ENCODE measurements around the gene VTN.

The VTN gene, protein sequence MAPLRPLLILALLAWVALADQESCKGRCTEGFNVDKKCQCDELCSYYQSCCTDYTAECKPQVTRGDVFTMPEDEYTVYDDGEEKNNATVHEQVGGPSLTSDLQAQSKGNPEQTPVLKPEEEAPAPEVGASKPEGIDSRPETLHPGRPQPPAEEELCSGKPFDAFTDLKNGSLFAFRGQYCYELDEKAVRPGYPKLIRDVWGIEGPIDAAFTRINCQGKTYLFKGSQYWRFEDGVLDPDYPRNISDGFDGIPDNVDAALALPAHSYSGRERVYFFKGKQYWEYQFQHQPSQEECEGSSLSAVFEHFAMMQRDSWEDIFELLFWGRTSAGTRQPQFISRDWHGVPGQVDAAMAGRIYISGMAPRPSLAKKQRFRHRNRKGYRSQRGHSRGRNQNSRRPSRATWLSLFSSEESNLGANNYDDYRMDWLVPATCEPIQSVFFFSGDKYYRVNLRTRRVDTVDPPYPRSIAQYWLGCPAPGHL

DNA sequence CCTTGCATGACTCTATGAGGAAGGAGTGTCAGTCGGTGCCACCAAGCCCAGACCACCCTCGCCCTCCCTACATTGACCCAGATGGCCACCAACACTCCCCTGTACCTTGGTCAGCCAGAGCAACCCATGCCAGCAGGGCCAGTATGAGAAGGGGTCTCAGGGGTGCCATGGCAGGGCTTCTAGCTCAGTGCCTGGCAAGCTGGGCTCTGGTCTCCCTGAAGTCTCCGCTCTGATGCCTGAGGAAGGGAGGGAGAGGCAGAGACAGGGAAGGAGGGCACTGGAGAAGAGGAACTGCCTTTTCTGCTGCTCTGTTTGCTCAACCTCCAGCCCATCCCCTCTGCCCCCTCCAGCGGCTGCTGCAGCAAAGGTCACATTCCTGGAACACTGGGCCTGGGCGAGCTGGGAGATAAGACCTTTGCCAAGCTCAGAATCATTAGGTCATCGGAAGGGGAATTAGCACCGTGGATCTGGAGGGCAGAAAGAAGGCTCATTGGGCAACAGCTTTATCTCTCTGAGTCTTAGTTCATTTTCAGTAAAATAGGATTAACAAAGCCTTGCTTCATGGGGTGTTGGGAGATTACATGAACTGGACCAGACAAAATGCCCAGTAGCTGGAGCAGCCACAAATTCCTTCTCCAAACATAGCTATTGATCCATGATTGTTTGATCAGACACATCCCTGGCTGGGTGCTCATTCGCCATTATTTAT is at the start of gene VTN:
Gene VTN (minus strand): TSS at position 273 of the 709 bp plus-strand sequence. CDS start 104 bp downstream, at position 169.
- DNase-seq (ENCODE audit: low read depth, low spot score) = peak; percentile 28

DNA sequence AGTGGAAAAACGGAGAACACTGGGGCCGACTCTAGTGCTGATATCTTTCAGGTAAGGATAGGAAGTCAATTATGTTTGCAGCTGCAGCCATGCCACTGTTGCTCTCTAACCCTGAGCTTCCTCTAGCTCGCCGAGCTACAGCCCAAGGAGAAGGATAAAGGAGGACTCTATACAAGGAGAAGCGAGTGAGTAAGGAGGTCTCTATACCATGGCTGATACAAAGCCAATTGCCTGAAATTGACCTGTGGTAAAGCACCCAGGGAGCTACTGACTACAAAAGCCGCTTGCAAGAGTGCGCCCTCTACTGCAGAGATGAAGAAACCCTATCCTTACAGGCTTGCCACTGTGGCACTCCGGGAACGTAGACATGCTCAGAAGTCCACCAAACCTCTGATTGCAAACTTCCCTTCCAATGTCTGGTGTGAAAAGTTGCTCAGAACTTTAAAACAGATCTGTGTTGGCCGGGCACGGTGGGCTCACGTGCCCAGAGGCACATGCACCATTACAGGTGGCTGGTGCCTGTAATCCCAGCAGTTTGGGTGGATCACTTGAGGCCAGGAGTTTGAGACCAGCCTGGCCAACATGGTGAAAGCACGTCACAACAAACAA is 46.7 kb upstream of the VTN start:
- DNase-seq (ENCODE audit: low read depth, low spot score) = peak; percentile 67

DNA sequence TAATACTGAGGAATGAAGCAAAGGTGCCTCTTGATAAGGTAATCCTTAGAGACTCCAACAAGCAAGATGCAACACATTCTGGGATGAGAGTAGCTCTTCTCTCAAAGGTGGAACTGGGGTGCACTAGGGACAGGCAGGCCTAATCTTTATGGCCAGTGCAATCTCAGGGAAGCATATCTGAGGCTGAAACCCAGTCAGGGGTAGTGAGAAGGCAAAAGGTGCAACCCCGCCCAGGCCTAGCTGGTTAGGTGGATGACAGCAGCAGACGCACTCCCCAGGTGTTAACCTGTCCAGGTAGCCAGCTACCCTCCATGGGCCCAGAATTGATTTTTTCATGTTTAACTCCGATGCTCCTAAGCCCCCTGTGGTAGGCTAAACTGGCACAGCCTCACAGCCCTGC is 45.8 kb upstream of the VTN start:
- DNase-seq (ENCODE audit: low read depth, low spot score) = no peak

DNA sequence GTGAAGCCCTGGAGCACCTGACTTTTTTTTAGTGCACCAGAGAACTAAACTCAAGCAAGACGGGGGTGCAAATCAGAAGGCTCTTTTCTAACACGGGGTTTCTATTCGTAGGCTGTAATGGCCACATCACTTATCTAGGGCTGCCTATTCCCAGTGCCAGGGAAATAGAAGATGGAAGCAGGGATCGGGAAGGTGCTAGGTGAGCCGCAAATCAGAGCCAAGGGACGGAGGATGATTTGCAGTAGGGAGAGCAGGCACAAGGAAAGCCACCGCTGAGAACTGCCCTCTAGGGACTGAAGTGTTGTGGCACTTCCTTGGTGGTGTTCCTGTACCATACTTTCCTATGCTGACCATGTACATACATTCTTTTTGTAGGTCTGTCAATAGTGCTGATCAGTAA is 43.7 kb upstream of the VTN start:
- DNase-seq (ENCODE audit: low read depth, low spot score) = no peak

DNA sequence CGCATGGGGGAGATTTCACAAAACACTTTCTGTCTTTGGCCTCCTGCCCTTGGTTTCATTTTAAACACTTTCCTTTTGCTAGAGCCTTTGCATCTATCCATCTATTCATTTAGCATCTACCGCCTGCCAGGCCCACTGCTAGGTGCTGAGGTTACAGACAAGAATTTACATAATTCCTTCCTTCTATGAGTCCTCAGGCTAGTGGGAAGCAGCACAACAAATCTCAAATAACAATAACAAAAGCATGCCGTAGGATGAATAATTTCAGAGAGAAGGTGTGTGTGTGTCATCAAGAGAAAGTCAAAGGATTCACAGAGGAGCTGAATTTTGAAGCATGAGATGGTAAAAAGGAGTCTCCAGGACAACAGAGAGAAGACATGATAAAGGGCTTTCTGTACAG is 42.0 kb upstream of the VTN start:
- DNase-seq (ENCODE audit: low read depth, low spot score) = no peak

DNA sequence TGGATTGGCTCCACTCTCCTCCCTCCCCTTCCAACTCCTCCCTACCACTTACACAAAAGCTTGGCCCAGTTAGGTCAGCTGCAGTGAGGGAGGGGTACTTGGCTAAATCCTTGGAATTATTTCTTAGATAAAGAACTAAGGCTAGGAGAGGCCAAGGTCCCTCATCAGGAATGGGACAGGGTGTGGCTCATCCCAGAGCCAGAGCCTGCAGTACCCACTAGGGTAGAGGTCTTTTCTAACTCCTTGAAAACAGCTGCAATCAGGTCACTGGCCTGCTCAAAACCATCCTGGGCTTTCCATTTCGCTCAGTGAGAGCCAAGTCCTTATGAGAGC is 37.8 kb upstream of the VTN start:
- no peak for DNase-seq (ENCODE audit: low read depth, low spot score)

DNA sequence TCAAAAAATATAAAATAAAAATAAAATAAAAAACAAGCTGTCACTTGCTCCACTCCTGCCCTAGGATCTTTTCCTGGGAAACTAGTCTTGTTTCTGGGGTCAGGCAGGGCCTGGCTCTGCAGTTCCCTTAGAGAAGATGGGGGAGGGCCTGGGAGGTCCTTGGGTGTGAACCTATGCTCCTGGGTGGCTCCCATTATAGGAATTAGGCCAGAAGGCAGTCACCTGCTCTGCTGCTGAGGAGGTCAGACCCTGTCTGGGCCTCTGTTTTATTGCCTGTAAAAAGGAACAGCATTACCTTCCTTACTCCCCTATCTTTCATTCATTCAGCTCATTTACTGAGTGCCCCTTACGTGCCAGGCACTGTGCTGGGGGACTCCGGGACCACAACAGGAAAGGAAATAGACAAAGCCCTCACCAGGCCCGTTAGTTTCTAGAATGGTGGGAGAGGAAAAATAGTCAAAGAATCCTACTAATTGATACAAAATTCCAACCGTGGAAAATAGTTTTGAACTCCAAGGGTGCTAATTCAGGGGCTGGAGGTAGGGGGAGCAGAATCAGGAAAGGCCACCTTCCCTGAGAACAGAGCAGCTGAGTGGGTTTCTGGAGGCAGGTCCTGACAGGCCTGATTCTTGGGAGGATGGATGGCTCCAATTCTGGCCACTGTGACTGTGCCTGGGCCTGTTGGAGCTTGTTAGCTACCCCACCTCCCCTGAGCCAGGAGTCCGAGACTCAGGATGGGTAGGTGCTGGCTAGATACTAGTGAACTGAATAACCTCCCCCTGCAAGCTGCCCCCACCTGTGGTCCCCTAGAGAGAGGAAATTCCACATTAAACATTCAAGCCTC is 37.2 kb upstream of the VTN start:
- DNase-seq (ENCODE audit: low read depth, low spot score) = no peak

DNA sequence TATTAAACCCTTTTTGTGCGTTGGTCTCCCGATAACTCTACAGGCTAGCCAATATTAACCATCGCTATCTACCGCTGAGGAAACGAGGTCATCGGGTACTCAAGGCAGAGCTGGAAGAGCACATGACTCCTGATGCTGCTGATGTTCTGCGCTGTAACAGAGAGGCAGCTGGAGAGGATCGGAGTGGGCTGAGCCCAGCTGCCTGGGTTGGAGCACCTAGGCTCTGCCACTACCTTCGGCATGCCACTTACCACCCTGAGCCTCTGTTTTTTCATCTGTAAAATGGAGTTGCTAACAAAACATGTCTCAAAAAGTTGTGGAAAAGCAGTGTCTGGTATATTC is 36.3 kb upstream of the VTN start:
- no peak for DNase-seq (ENCODE audit: low read depth, low spot score)

DNA sequence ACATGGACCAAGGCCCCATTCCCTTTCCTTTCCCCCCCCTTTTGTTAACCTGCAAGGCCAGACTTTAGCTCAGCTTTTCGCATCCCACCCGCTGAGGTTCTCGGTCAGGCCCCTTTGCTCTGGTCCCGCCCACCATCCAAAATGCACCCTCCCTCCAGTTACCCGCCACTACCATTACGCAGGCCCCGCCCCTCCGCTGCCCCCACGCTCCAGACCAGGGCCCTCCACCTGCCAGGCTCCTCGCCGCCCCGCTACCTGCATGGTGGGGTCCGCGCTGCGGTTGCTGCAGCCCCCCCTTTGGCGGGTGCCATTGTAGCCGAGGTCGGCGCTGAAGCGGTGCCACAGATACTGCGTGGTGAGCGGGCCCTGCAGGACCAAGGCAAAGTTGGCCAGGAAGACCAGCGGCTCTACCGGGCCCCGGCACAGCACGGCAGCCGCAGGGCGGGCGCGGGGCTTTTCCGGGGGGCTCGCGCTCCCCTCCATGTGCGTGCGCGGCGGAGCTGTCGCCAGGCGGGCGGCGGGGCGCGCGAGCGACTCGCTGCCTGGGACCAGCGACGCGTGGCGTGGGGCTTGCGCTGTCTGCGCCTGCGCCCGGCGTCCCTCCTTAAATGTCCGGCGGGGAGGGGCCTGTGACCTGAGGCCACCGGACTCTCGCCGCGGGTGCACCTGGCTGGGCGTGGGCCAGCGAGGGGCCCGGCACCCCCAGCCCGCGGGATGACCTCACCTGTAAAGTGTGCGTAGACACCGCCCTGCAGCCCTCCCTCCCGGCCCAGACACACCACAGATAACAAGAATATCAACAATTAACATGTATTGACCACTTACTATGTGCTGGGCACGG is 35.7 kb upstream of the VTN start, which contains the start of gene SLC46A1:
Gene SLC46A1 (minus strand): TSS at position 581 of the 841 bp plus-strand sequence. CDS start 98 bp downstream, at position 483.
- peak; percentile 53 for DNase-seq (ENCODE audit: low read depth, low spot score)

DNA sequence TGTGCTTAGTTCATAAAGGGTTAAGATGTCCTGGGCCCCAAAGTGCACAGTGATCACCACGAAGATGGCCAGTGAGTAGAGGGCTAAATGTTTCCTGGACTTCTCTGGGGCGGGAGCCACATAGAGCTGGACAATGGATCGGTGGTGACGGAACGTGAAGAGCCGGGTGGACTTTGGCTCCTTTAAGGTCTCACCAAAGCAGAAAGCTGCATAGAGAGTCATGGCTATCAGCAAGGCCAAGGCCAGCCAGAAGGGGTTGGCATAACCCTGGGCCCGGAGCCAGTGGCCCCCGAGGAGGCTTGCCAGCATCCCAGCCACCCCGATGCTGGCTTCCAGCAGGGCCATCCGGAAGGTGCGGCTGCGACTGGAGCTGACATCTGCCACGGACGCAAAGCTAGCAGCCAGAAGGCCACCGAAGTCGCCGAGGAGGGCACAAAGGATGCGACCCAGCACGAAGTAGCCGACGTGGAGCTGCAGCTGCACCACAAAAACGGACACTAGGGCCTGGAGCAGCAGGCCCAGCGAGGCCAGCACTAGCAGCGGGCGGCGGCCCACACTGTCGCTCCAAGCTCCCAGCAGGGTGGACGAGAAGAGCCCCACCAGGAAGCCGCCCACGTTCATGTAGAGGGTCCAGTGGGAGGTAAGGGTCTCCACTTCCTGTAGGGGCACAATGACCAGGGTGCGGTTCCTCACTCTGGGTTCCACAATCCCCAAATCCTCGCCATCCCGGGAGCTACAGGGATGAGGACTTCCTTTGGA is 34.9 kb upstream of the VTN start:
- DNase-seq (ENCODE audit: low read depth, low spot score) = no peak

DNA sequence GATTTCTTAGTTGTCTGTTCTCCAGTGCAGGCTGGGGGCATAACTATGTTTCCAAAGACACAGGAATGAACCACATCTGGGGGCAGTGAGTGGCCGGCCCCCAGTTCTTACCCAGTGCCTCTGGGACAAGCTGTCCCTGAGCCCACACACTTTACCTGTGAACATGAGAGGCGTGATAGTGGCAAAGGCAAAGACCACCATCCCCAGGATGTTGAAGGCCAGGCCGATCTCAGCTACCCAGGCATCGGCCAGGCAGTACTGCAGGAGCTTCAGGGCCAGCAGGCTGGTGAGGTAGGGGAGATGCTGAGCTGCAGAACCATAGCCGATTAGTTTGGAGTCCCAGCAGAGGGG is 34.3 kb upstream of the VTN start:
- DNase-seq (ENCODE audit: low read depth, low spot score) = no peak

DNA sequence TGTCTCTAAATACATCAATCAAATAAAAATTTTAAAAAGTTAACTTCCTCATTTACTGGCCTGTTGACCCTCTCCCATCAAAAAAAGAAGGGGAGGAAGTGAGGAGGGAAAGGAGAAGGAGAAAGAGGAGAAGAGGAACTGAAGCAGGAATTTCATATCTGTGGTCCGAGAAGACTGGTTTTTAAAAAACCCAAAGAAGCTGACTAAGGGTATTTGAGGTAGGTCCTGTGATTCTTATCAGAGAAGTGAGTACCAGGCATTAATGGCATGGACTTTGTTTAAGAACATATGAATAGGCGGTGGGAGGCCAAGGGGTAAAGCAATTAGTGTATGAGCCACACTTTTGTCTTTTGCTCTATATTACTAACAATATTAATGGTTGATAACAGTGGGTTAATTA is 33.9 kb upstream of the VTN start:
- DNase-seq (ENCODE audit: low read depth, low spot score) = no peak

DNA sequence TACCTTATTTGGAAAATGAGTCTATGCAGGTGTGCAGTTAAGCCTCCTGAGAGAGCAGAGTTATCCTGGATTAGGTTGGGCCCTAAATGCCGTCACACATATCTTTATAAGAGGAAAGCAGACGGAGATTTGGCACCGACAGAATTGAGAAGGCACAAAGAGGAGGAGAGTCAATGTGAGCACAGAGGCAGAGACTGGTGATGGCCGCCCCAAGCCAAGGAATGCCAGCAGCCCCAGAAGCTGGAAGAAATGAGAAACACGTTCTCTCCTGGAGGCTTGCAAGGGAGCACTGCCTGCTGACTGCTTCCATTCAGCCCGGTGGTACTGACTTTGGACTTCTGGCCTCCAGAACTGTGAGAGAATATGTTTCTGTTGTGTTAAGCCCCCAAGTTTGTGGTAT is 32.7 kb upstream of the VTN start:
- no peak for DNase-seq (ENCODE audit: low read depth, low spot score)

DNA sequence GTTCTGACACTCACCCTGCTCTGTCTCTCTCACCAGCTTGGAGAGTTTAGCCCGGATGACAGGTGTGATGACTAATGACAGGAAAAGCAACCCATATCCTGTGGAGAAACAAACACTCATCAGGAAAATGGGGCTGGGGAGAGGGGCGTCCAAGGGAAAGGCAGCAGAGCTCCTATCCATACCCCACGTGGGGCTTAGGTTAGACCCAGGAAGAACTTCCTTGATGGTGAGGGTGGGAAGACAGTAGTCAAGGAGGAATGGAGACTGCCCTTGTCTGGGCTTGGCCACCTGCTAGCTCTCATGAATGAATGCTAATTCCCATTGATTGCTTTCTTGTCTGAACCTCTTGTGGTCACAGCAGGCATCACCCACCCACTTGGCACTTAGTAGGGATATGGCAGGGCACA is 32.1 kb upstream of the VTN start:
- DNase-seq (ENCODE audit: low read depth, low spot score) = no peak

DNA sequence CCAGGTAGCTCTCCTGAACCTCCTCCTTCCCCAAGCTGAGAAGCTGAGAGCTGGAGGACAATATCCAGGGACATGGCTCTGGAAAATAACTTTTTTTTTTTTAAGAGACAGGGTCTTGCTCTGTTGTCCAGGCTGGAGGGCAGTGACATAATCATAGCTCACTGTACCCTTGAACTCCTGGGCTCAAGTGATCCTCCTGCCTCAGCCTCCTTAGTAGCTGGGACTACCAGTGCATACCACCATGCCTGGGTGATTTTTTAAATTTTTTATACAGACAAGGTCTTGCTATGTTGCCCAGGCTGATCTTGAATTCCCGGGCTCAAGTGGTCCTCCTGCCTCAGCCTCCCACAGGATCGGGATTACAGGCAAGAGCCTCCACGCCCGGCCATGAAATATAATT is 29.7 kb upstream of the VTN start:
- no peak for DNase-seq (ENCODE audit: low read depth, low spot score)

DNA sequence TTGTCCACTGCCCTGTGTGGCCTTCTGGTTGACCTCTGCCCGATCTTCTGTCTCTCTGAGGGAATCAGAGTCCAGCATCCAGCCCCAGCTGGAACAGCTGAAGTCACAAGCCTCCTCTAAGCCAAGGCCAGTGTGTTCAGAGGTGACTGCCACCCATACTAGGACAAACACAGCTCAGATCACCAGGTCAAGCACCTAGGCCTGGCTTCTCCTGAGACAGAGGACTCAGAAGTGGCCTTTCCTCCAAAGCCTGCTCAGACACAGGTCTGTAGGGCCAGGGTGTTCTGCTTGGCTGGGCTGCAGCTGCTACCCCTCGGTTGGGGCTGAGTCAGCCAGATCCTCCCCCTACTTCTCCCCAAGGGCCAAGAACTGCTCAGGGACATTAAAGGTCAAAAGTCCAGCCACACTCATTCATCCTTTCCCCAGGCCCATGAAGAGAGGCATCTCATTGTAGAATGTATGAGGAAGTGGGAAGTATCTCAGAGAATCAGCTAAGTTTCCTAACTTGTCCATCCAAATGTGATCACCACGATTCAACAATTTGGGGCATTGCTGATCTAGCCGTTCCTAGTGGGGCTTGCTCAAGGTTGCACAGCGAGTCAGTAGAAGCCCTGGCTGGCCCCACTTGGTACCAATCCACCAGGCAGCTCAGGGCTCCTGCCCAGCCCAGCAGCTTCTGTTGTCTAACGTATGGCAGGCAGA is 28.3 kb upstream of the VTN start:
- no peak for DNase-seq (ENCODE audit: low read depth, low spot score)

DNA sequence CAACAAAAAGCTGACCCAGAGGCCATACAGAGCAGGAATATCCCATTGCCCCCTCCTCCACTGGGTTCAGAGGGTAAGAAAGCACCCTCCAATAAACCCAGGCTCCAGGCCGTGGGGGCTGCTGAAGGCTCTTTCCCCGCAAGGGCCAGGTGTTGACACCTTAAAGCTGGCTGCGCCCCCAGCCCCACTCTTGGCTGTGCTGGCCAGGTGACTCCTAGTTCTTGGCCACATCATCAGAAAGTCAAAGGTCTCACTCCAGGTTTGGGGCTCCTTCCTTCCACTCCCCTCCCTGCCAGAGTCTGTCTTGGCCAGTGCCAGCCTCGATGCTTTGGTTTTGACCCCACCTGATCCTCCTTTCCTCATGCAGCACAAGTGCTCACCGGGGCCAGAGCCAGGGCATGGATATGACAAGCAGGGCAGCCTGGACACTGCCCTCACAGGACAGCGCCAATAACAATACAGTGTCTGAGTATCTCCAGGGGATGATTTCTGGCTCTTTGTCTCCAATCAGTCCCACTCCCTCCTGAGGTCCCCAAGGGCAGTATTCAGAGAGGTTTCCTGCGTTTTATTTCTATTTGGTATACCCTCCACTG is 27.7 kb upstream of the VTN start:
- DNase-seq (ENCODE audit: low read depth, low spot score) = no peak

DNA sequence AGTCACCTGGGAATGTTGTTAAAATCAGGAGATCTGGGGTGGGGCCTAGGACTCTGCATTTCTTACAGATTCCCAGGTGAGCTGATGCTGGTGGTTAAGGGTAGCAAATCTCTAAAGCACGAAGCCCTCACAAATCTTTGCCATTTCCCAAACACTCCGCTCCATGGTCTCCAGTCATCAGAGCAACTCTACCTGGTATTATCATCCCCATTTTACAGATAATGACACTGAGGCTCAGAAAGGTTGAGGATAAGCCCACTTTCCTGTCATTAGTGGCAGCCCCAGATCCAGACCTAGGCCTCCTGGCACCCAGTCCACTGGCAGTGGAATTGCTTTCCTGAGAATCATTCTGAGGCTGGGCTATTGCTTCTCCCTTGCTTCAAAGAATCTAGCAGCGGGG is 27.2 kb upstream of the VTN start:
- DNase-seq (ENCODE audit: low read depth, low spot score) = no peak

DNA sequence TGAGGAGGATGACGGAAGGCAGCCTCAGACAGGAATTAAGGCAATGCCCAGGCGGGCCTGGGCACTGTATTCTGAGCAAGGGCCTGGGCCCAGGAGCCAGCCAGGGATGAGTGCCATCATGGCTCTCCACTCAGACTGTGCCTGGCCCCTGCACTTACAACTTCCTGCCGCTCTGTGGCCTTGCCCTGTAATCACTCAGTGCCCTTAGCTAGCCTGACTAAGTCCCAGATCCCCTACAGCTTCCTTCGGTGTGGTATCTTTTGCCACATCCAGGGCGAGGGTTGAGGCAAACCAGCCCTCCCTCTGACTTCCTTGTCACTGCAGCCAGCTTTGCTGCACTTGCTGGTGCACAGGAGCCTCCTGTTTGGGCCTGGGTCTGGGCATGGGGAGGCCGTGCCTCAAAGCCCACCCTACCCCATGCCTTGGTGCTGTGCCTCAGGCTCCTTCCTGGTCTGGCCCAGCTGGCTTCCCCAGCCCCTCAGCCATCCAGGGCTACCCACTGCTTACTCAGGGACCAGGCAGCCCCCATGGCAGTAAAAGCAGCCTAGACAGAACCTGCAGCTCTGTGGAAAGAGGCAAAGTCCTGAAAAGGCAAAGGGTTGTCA is 26.6 kb upstream of the VTN start:
- DNase-seq (ENCODE audit: low read depth, low spot score) = no peak
